Measurements from ENCODE around the gene ZMIZ1.

- TF ChIP-seq, protein P1, sequence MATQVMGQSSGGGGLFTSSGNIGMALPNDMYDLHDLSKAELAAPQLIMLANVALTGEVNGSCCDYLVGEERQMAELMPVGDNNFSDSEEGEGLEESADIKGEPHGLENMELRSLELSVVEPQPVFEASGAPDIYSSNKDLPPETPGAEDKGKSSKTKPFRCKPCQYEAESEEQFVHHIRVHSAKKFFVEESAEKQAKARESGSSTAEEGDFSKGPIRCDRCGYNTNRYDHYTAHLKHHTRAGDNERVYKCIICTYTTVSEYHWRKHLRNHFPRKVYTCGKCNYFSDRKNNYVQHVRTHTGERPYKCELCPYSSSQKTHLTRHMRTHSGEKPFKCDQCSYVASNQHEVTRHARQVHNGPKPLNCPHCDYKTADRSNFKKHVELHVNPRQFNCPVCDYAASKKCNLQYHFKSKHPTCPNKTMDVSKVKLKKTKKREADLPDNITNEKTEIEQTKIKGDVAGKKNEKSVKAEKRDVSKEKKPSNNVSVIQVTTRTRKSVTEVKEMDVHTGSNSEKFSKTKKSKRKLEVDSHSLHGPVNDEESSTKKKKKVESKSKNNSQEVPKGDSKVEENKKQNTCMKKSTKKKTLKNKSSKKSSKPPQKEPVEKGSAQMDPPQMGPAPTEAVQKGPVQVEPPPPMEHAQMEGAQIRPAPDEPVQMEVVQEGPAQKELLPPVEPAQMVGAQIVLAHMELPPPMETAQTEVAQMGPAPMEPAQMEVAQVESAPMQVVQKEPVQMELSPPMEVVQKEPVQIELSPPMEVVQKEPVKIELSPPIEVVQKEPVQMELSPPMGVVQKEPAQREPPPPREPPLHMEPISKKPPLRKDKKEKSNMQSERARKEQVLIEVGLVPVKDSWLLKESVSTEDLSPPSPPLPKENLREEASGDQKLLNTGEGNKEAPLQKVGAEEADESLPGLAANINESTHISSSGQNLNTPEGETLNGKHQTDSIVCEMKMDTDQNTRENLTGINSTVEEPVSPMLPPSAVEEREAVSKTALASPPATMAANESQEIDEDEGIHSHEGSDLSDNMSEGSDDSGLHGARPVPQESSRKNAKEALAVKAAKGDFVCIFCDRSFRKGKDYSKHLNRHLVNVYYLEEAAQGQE (IDR thresholded peaks at IDR 0.05) = no peak
- no peak for TF ChIP-seq CTCF (IDR thresholded peaks at IDR 0.05; ENCODE audit: low read depth, low read length, missing input control)
- TF ChIP-seq, protein P2, sequence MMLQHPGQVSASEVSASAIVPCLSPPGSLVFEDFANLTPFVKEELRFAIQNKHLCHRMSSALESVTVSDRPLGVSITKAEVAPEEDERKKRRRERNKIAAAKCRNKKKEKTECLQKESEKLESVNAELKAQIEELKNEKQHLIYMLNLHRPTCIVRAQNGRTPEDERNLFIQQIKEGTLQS (IDR thresholded peaks at IDR 0.05) = no peak
- TF ChIP-seq JUND (IDR thresholded peaks at IDR 0.05) = no peak
- no peak for TF ChIP-seq TAF1 (conservative IDR thresholded peaks at IDR 0.05)
- peak; percentile 27 for TF ChIP-seq SP1 (IDR thresholded peaks at IDR 0.05)
- no peak for TF ChIP-seq HNF4G (IDR thresholded peaks at IDR 0.05)
- TF ChIP-seq, protein P3, sequence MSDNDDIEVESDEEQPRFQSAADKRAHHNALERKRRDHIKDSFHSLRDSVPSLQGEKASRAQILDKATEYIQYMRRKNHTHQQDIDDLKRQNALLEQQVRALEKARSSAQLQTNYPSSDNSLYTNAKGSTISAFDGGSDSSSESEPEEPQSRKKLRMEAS (IDR thresholded peaks at IDR 0.05) = no peak
- no peak for TF ChIP-seq GABPA (IDR thresholded peaks at IDR 0.05 in 1 of 2, conservative IDR thresholded peaks at IDR 0.05 in 1 of 2)
- TF ChIP-seq ZBTB33 (IDR thresholded peaks at IDR 0.05) = no peak
- no peak for TF ChIP-seq YY1 (IDR thresholded peaks at IDR 0.05)
Measured at GRCh38 chr10:79067241-79068202, 1.2 kb upstream of the ZMIZ1 start.
